Measurements from ENCODE around the gene WNK1.
A peak's percentile ranks its signal among the peaks of the same experiment; 100 is the strongest.
"Not testable (repeated sequence)": the region's sequence is repeated elsewhere in the genome, so short reads cannot be mapped to it uniquely, and the experiment has no call there.

The WNK1 gene

GRCh38 chr12:849733-850437 lies 97.5 kb downstream of the WNK1 start:
- H3K27ac ChIP-seq (ENCODE audit: extremely low read depth, low read depth, low read length); CTCF ChIA-PET; H3K4me3 ChIP-seq (ENCODE audit: low read depth, low read length); POLR2A ChIA-PET; H3K36me3 ChIP-seq (ENCODE audit: control insufficient read depth in 2 of 2, insufficient read depth in 1 of 2, low read length in 2 of 2); H3K9me3 ChIP-seq (ENCODE audit: control insufficient read depth, insufficient read depth, low read depth, low read length): not testable (repeated sequence)
- TF ChIP-seq ZNF146 (tag by site-specific recombination; IDR thresholded peaks at IDR 0.05) (peak; percentile 98), ZNF580 (tag by site-specific recombination; IDR thresholded peaks at IDR 0.05) (peak; percentile 59; the same call in 1 of the 2 replicates), SCRT1 (tag by site-specific recombination; IDR thresholded peaks at IDR 0.05; ENCODE audit: borderline replicate concordance) (peak; percentile 68; the same call in 1 of the 2 replicates), SCRT2 (tag by site-specific recombination; IDR thresholded peaks at IDR 0.05) (peak; percentile 51), ZNF280D (tag by site-specific recombination; IDR thresholded peaks at IDR 0.05) (peak; percentile 76; the same call in 1 of the 2 replicates)
- peaks cover 18% of the 10 kb centered on the region for H3K4me1 ChIP-seq (ENCODE audit: control insufficient read depth, insufficient read depth, low read length)

GRCh38 chr12:851343-851742 lies 99.0 kb downstream of the WNK1 start:
- Histone ChIP-seq H3K4me3 (ENCODE audit: low read depth, low read length) (no peak overlapping the region), H3K27ac (ENCODE audit: extremely low read depth, low read depth, low read length) (no peak overlapping the region), H3K9me3 (ENCODE audit: control insufficient read depth, insufficient read depth, low read depth, low read length) (no peaks in the 10 kb centered on the region), H3K36me3 (ENCODE audit: control insufficient read depth in 2 of 2, insufficient read depth in 1 of 2, low read length in 2 of 2) (no peaks in the 10 kb centered on the region), H3K4me1 (ENCODE audit: control insufficient read depth, insufficient read depth, low read length) (peaks cover 18% of the 10 kb centered on the region)
- ChIA-PET CTCF (no interaction called here), POLR2A (no interaction called here)
- no peak for TF ChIP-seq ZNF610 (tag by site-specific recombination; IDR thresholded peaks at IDR 0.05; ENCODE audit: borderline replicate concordance)
- no peak for TF ChIP-seq ZNF843 (tag by site-specific recombination; IDR thresholded peaks at IDR 0.05)
- TF ChIP-seq BCL6B (tag by site-specific recombination; IDR thresholded peaks at IDR 0.05), result no peak
- TF ChIP-seq ZNF791 (tag by site-specific recombination; IDR thresholded peaks at IDR 0.05), result no peak
- no peak for TF ChIP-seq OVOL3 (tag by site-specific recombination; IDR thresholded peaks at IDR 0.05)
- no peak for TF ChIP-seq ZNF488 (tag by site-specific recombination; IDR thresholded peaks at IDR 0.05)

- H3K36me3 ChIP-seq (ENCODE audit: control insufficient read depth in 2 of 2, insufficient read depth in 1 of 2, low read length in 2 of 2), result peaks cover 0 to 4% of the 10 kb centered on the region in 2 experiments; a peak in 1 of 3 replicates
- no peak overlapping the region for H3K27ac ChIP-seq (ENCODE audit: extremely low read depth, low read depth, low read length)
- H3K4me1 ChIP-seq (ENCODE audit: control insufficient read depth, insufficient read depth, low read length), result peaks cover 18% of the 10 kb centered on the region
- no peaks in the 10 kb centered on the region for H3K9me3 ChIP-seq (ENCODE audit: control insufficient read depth, insufficient read depth, low read depth, low read length)
- no peak overlapping the region for H3K4me3 ChIP-seq (ENCODE audit: low read depth, low read length)
- ChIA-PET CTCF (interaction anchor here (0.6 kb wide), 1 partner anchor 25 kb away, joined by 3 read pairs; no protein-coding TSS in a partner anchor), POLR2A (no interaction called here)
- TF ChIP-seq PRDM6 (tag by site-specific recombination; IDR thresholded peaks at IDR 0.05) (no peak), ZNF335 (tag by site-specific recombination; conservative IDR thresholded peaks at IDR 0.05) (0 out of 2 replicates have a peak, but pooled peaks have one; percentile 23), ZNF610 (tag by site-specific recombination; IDR thresholded peaks at IDR 0.05; ENCODE audit: borderline replicate concordance) (no peak), ZNF768 (tag by site-specific recombination; IDR thresholded peaks at IDR 0.05) (no peak), ZNF785 (tag by site-specific recombination; IDR thresholded peaks at IDR 0.05) (no peak), EGR2 (tag by site-specific recombination; IDR thresholded peaks at IDR 0.05; ENCODE audit: low read depth) (no peak), ZBTB11 (tag by site-specific recombination; conservative IDR thresholded peaks at IDR 0.05; ENCODE audit: low read depth) (no peak), ZEB2 (tag by site-specific recombination; IDR thresholded peaks at IDR 0.05) (no peak), ZNF341 (tag by site-specific recombination; IDR thresholded peaks at IDR 0.05; ENCODE audit: low read depth) (no peak)
Observed at GRCh38 chr12:851913-852312, 99.5 kb downstream of the WNK1 start.

Data from HEK293 (cell line).